HFF-Myc (cell line): ENCODE measurements around the gene ZBP1.
A peak's percentile ranks its signal among the peaks of the same experiment; 100 is the strongest.

Experiments used
- DNase-seq: peaks from one replicate; pipeline ENCODE4 v3.0.0-alpha.2; 2011; ENCODE audit warnings: low read depth; ENCODE audit errors: extremely low read depth
- H3K4me3 ChIP-seq: replicated peaks from 2 replicates; pipeline ENCODE4 v1.5.1; 2011; ENCODE audit warnings: low read depth, mild to moderate bottlenecking, control low read depth, low read length
- CTCF ChIP-seq: IDR thresholded peaks from 2 replicates; pipeline ENCODE4 v1.5.1; 2012; ENCODE audit warnings: mild to moderate bottlenecking, low read depth, low read length, control low read depth; ENCODE audit errors: missing control alignments

ZBP1 gene

GRCh38 chr20:57586943-57587277 is 33.3 kb downstream of the ZBP1 start:
- no peak overlapping the region for H3K4me3 ChIP-seq
- TF ChIP-seq CTCF: no peak
- DNase-seq: no peak

- H3K4me3 ChIP-seq: no peak overlapping the region
- no peak for TF ChIP-seq CTCF
- DNase-seq: no peak
Measured at GRCh38 chr20:57586370-57586793, 33.8 kb downstream of the ZBP1 start.

DNA sequence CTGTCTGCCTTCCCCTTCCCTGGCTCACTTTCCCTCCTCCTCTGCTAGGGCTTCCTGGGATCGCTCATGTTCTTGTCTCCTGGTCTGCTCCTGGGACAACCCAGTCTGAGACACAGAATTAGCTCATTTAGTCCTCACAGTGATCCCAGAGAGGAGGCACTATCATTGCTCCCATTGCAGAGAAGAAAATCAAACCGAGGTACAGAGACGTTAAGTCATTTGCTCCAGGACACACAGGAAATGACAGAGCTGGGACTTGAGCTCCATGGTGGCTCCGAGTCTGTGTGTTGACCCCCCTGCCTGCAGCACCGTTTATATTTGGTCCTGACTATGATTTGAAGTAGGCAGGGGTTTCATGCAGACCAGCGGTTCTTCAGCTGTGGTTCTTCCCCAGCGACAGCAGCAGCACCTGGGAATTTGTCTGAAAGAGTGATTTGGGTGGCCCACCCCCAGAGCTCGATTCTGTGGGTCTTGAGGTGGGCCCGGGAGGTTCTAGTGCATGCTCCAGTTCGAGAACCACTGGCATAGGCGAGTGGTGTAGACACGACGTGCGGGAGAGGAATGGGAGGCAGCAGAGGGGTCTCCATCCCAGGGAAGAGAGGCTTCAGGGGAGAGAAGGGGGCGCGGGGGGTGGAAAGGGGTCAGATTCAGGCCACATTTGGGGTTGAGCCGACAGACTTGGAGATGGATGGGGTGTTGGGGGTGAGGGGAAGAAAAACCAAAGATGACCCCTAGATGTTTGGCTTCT is 34.6 kb downstream of the ZBP1 start:
- no peak overlapping the region for H3K4me3 ChIP-seq
- DNase-seq: no peak
- TF ChIP-seq CTCF: no peak

GRCh38 chr20:57584768-57585461 is 35.3 kb downstream of the ZBP1 start:
- DNase-seq: no peak
- H3K4me3 ChIP-seq: no peak overlapping the region
- TF ChIP-seq CTCF: no peak

DNA sequence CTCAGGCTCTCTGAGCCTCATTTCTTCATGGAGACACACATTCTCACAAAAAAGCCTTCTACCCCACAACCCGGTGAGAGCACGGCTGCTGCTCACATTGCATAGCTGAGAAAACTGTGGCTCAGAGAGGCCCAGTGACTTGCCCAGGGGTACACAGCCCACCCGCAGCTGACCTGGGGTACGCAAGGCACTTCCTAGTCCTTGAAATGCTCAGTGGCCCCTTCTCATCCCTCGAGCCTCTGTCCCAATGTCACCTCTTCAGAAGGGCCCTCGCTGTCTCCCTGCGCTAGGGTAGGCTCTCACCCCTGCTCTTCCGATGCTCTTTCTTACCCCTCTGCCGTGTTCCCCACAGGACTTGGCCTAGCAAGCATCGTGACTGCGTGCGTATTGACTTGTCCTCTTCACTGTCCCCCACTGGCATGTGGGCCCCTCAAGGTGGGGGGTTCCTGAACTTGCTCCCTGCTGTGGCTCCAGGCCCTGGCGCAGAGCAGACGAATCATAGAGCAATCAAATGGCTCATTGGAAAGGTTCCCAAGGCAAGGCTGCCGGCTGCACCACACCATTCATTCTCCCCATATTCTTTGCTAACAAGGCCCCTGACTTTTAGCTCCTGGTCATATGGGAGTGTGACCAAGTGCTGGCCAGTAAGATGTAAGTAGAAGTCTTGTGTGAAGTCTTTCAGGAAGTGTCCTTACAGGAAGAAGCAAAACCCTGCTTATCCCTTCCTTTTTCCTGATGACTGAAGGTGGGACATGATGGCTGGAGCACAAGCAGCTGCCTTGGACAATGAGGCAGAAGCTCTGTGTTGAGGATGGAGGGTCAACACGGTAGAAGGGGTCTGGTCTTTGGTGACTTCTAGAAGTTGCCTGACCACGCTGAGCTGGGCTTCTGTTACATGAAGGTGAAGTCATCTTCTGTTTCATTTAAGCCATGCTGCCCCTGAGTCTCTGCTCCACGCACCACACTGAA is 36.7 kb downstream of the ZBP1 start:
- no peak for TF ChIP-seq CTCF
- no peak overlapping the region for H3K4me3 ChIP-seq
- DNase-seq: no peak

GRCh38 chr20:57582432-57583288 is 37.6 kb downstream of the ZBP1 start:
- no peak for DNase-seq
- no peak overlapping the region for H3K4me3 ChIP-seq

More at GRCh38 chr20:57582432-57583288, 37.6 kb downstream of the ZBP1 start:
- TF ChIP-seq CTCF: peak; percentile 52
